ENCODE results near the gene TM2D3. TPM values are rescaled to one million over a fixed set of nuclear protein-coding genes. Genes with fewer than 3 reads are reported as not detected.

TM2D3 gene
- total and polyA plus RNA-seq, 8 donors, result 20.4 to 128 (median 46.2) TPM

DNA sequence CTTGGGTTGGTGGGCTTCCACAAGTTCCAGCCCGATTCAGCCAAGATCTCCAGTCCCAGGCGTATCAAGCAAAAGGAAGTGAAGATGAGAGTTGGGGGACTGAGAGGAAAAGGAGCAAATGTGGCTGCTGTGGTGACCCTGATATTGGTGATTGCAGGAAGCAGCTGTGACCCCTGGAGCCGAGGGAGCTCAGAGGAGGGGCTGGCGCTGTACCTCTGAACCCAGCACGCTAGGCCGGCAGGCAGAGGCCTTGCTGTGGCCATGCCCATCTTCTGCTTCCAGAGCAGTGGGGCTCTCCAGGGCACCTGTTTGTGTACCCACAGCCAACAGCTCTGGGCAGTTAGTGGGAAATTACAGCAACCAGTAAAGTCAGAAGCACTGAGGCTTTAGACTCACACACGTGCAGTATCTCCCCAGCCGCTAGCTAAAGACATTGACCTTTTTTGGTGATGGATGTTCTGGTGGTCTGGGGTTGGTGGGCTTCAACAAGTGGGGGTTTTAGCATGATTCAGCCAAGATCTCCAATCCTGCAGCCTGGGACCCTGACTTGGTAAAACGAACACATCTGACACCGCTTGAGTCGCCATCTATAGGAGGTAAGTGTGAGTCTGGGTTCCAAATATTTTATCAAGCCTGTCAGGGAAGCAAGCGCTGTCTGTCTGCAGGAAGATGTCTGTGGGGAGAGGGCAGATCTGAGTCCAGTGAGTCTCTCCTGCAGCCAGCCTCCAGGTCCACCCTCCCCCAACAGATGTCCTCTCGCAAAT, 33.1 kb downstream of the TM2D3 start:
- WGBS, 5 donors, result 82 to 90% (median 86%) methylated on average over 11 to 13 of the region's 13 CpGs

GRCh38 chr15:101618076-101618475, 34.1 kb downstream of the TM2D3 start:
- WGBS, 5 donors, result 92 to 97% (median 93%) methylated on average over 10 of the region's 10 CpGs

More for the DNA sequence above, 33.1 kb downstream of the TM2D3 start:
- intact Hi-C loops (cut with DNase I; ENCODE audit: low total_unique reads), result no loop called here
- Histone ChIP-seq H3K27me3 (no peaks in the 10 kb centered on the region), H3K4me3 (no peak overlapping the region), H3K4me1 (peaks cover 11 to 26% (median 16%) of the 10 kb centered on the region in 4 donors), H3K9me3 (no peaks in the 10 kb centered on the region), H3K27ac (no peak overlapping the region), H3K36me3 (peaks cover 0 to 29% (median 9%) of the 10 kb centered on the region in 4 donors)
- TF ChIP-seq EP300 (IDR thresholded peaks at IDR 0.05) (no peak), POLR2AphosphoS5 (IDR thresholded peaks at IDR 0.05) (no peak), POLR2A (IDR thresholded peaks at IDR 0.05) (no peak)
- TF ChIP-seq, protein P1, sequence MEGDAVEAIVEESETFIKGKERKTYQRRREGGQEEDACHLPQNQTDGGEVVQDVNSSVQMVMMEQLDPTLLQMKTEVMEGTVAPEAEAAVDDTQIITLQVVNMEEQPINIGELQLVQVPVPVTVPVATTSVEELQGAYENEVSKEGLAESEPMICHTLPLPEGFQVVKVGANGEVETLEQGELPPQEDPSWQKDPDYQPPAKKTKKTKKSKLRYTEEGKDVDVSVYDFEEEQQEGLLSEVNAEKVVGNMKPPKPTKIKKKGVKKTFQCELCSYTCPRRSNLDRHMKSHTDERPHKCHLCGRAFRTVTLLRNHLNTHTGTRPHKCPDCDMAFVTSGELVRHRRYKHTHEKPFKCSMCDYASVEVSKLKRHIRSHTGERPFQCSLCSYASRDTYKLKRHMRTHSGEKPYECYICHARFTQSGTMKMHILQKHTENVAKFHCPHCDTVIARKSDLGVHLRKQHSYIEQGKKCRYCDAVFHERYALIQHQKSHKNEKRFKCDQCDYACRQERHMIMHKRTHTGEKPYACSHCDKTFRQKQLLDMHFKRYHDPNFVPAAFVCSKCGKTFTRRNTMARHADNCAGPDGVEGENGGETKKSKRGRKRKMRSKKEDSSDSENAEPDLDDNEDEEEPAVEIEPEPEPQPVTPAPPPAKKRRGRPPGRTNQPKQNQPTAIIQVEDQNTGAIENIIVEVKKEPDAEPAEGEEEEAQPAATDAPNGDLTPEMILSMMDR (IDR thresholded peaks at IDR 0.05), result no peak
- no peak for DNase-seq

DNA sequence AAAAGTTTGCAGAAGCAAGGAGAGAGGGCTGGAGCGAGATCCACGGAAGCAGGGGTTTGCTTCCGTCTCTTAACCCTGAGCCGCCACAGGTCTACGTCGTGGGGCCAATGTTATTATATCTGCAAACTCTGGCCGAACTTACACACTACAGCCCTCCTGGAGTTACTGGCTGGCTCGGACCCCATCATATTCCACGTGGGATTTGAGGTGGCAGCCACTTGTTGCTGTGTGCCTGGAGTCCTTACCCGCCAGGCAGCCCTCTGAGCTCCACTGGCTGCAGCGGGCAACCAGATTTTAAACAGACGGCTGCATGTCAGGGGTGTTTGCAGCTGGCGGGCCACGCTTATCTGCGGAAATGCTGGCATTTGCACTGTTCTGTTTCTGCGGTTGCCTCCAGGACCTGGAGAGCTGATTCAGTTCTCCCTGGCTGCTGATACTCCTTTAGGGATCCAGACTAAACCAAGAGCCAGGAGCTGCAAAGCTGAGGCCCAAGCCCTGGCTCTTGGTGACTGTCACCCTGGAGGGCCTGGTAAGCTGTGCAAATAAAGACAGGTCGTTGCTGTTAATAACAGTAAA, 34.7 kb downstream of the TM2D3 start:
- Histone ChIP-seq H3K9me3 (no peaks in the 10 kb centered on the region), H3K4me3 (no peak overlapping the region), H3K4me1 (peaks cover 11 to 40% (median 28%) of the 10 kb centered on the region in 4 donors), H3K27ac (no peak overlapping the region), H3K36me3 (peaks cover 0 to 19% (median 8%) of the 10 kb centered on the region in 4 donors), H3K27me3 (no peaks in the 10 kb centered on the region)
- WGBS, 5 donors, result 83 to 92% (median 90%) methylated on average over 16 to 17 of the region's 17 CpGs
- DNase-seq, result no peak
- TF ChIP-seq EP300 (IDR thresholded peaks at IDR 0.05) (no peak), POLR2AphosphoS5 (IDR thresholded peaks at IDR 0.05) (no peak), POLR2A (IDR thresholded peaks at IDR 0.05) (no peak)
- TF ChIP-seq, protein P1 (IDR thresholded peaks at IDR 0.05), result no peak
- intact Hi-C loops (cut with DNase I; ENCODE audit: low total_unique reads), result no loop called here

More at GRCh38 chr15:101618076-101618475, 34.1 kb downstream of the TM2D3 start:
- Histone ChIP-seq H3K27me3 (no peaks in the 10 kb centered on the region), H3K4me3 (no peak overlapping the region), H3K4me1 (peaks cover 11 to 36% (median 24%) of the 10 kb centered on the region in 4 donors), H3K27ac (no peak overlapping the region), H3K36me3 (peaks cover 0 to 22% (median 8%) of the 10 kb centered on the region in 4 donors), H3K9me3 (no peaks in the 10 kb centered on the region)
- TF ChIP-seq POLR2A (IDR thresholded peaks at IDR 0.05) (no peak), EP300 (IDR thresholded peaks at IDR 0.05) (no peak), POLR2AphosphoS5 (IDR thresholded peaks at IDR 0.05) (no peak)
- TF ChIP-seq, protein P1 (IDR thresholded peaks at IDR 0.05), result no peak
- no peak for DNase-seq
- intact Hi-C loops (cut with DNase I; ENCODE audit: low total_unique reads), result no loop called here

GRCh38 chr15:101615986-101616848, 36.0 kb downstream of the TM2D3 start:
- Histone ChIP-seq H3K27ac (peak overlapping the region in 2 of 5 donors; percentile 44 to 45), H3K4me3 (peak overlapping the region in 2 of 4 donors; percentile 17 to 28), H3K36me3 (peaks cover 0 to 11% (median 5%) of the 10 kb centered on the region in 4 donors), H3K27me3 (no peaks in the 10 kb centered on the region), H3K9me3 (no peaks in the 10 kb centered on the region), H3K4me1 (peaks cover 11 to 40% (median 28%) of the 10 kb centered on the region in 4 donors)
- intact Hi-C loops (cut with DNase I; ENCODE audit: low total_unique reads), result no loop called here
- TF ChIP-seq EP300 (IDR thresholded peaks at IDR 0.05) (no peak), POLR2A (IDR thresholded peaks at IDR 0.05) (no peak), POLR2AphosphoS5 (IDR thresholded peaks at IDR 0.05) (no peak)
- TF ChIP-seq, protein P1 (IDR thresholded peaks at IDR 0.05), result no peak
- peak; percentile 56 to 84 for DNase-seq
- WGBS, 5 donors, result 17 to 28% (median 23%) methylated on average over 21 to 25 of the region's 25 CpGs
